ENCODE measurements around the gene GCKR. TPM values are rescaled to one million over a fixed set of nuclear protein-coding genes. Genes with fewer than 3 reads are reported as not detected.
"Not testable (repeated sequence)": the region's sequence is repeated elsewhere in the genome, so short reads cannot be mapped to it uniquely, and the experiment has no call there.

The GCKR gene
- total RNA-seq, 1 donor from 2014 or later, result 7.5 TPM

- no peak for DNase-seq (ENCODE audit: low read depth, low spot score)
Measured at GRCh38 chr2:27509326-27509725, 12.7 kb downstream of the GCKR start.

DNA sequence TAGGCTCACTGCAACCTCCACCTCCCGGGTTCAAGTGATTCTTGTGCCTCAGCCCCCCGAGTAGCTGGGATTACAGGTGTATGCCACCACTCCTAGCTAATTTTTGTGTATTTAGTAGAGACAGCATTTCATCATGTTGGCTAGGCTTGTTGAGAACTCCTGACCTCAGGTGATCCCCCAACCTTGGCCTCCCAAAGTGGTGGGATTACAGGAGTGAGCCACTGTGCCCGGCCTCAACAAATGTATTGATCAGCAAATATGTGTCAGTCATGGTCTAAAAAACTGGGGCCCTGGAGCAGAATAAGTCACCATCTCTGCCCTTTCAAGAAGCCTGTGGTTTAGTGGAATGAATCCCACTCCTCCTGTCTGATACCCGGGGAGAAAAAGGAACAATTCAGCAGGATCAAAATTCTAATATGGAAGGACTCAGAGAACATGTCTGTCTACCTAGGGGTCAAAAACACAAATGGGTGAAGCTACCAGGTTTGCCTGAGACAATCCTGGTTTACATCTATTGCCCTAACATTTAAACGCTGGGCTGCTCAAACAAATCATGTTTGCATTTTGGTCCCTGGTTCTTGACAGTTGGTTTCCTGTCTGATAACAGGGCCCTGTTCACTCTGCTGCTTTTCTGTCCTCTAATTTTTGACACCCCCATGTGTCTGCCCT, 21.6 kb downstream of the GCKR start:
- DNase-seq (ENCODE audit: low read depth, low spot score), result no peak

- DNase-seq (ENCODE audit: low read depth, low spot score), result no peak
Measured at GRCh38 chr2:27518782-27519113, 22.1 kb downstream of the GCKR start.

DNA sequence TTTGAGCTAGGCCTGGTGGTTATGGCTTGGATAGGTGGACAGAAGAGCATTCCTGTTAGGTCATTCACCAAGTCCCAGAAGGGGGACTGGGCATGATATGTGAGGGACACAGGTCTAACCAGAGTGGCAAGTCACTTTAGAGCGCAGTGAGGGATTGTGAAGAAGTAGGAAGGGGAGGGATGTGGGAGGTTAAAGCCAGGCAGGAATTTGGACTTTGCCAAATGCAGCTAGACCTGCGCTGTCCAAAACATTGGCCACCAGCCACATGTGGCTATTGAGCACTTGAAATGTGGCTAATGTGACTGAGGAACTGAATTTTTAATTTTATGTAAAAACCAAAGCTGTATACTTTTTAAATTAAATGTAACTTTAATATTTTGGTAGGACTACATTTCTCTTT, 23.7 kb downstream of the GCKR start:
- no peak for DNase-seq (ENCODE audit: low read depth, low spot score)

- DNase-seq (ENCODE audit: low read depth, low spot score), result no peak
Measured at GRCh38 chr2:27522400-27522945, 25.8 kb downstream of the GCKR start.

DNA sequence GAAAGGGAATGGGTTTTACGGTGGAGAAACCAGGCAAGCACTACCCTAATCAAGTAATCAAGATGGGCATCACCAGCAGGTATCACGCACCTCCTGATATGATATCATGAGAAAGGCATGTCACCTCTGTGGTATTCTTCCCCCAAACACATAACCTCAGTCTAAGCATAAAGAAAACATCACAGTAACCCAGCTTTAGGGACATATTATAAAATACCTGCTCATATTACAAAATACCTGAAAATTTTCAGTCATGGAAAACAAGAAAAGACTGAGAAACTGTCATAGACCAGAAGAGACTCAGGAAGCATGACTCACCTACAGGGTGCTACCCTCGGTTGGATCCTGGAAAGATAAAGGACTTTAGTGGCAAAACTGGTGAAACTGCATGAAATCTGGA, 30.5 kb downstream of the GCKR start:
- no peak for DNase-seq (ENCODE audit: low read depth, low spot score)

GRCh38 chr2:27531983-27532382, 35.3 kb downstream of the GCKR start:
- DNase-seq (ENCODE audit: low read depth, low spot score), result no peak

DNA sequence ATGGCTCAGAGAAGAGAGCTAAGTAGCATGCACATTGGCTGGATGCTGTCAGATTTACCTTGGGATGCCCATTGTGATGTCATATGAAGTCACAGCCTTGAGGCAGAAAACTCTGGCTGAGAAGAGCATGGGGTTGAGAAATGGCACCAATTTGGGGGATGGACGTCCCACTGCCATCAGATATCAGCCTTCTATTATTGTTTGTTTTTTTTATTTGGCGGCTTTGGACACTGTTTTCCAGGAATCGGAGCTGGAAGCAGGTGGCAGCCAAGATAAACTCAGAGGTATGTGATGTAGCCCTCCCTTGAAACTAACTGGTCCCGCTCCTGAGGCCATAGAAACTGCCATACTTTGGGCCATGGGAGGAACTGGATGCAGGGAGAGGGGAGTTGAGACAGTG, 40.6 kb downstream of the GCKR start:
- no peak for DNase-seq (ENCODE audit: low read depth, low spot score)

GRCh38 chr2:27538839-27539450, 42.3 kb downstream of the GCKR start:
- DNase-seq (ENCODE audit: low read depth, low spot score), result not testable (repeated sequence)

GRCh38 chr2:27539649-27540048, 43.0 kb downstream of the GCKR start:
- DNase-seq (ENCODE audit: low read depth, low spot score), result not testable (repeated sequence)

DNA sequence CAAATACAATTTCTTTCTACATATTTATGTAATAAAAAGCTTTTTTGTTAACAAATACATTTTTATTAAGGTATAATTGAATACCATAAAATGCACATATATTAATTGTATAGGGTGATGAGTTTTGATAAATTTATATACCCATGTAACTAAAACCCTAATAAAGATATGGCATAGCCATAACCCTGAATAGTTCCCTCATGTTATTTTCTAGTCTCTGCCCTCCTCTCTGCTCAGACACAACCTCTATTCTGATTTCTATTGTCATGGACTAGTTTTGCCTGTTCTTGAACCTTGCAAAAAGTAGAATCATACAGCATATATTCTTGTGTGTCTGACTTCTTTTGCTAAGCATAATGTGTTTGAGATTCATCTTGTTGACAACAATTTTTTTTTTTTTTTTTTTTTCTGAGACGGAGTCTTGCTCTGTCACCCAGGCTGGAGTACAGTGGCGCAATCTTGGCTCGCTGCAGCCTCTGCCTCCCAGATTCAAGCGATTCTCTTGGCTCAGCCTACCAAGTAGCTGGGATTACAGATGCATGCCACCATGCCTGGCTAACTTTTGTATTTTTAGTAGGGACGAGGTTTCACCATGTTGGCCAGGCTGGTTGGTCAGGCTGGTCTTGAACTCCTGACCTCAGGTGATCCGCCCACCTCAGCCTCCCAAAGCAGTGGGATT, 47.6 kb downstream of the GCKR start:
- no peak for DNase-seq (ENCODE audit: low read depth, low spot score)

GRCh38 chr2:27545348-27546141, 48.9 kb downstream of the GCKR start:
- no peak for DNase-seq (ENCODE audit: low read depth, low spot score)

GRCh38 chr2:27549303-27549702, 52.7 kb downstream of the GCKR start:
- DNase-seq (ENCODE audit: low read depth, low spot score), result no peak

DNA sequence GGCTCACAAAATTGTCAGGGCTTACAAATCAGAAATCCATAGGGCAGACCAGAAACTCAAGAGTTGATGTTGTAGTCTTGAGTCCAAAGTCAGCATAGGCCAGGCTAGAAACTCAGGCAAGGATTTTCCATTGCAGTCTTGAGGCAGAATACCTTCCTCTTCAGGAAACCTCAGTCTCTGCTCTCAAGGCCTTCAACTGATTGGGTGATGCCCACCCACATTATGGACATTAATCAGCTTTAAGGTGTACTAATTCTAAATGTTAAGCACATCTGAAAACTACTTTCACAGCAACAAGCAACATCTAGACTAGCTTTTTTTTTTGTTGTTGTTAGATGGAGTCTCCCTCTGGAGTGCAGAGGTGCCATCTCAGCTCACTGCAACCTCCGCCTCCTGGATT, 54.9 kb downstream of the GCKR start:
- no peak for DNase-seq (ENCODE audit: low read depth, low spot score)

- DNase-seq (ENCODE audit: low read depth, low spot score), result no peak
Measured at GRCh38 chr2:27552941-27553340, 56.3 kb downstream of the GCKR start.

DNA sequence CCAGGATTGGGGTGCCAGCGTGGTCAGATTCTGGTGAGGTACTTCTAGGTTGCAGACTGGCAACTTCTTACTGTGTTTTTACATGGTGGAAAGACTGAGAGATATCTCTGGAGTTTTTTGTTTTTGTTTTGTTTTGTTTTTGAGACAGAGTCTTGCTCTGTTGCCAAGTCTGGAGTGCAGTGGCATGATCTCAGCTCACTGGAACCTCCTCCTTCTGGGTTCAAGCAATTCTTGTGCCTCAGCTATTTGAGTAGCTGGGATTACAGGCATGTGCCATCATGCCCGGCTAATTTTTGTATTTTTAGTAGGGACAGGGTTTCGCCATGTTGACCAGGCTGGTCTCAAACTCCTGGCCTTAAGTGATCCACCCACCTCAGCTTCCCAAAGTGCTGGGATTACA, 57.8 kb downstream of the GCKR start:
- not testable (repeated sequence) for DNase-seq (ENCODE audit: low read depth, low spot score)

- DNase-seq (ENCODE audit: low read depth, low spot score), result no peak
Measured at GRCh38 chr2:27559228-27559627, 62.6 kb downstream of the GCKR start.

- DNase-seq (ENCODE audit: low read depth, low spot score), result no peak
Measured at GRCh38 chr2:27561060-27561459, 64.4 kb downstream of the GCKR start.

DNA sequence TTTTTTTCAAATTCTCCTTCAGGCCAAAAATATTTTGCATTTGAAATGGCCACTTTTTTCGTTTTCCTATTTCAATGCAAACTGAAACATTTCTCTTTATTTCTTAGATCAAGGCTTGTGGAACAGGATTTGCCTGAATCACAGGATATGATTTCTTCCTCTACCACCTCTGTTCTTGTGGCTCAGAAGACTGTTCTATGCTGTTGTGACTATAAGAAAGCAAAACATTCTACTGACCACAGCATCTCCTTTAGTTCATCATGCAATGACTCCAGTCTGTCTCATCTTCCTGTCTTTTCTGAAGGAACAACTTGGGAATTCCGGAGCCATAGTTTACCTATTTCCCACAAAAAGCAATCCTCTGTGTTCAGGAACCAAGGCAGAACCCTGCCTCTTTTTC, 70.0 kb downstream of the GCKR start:
- peak; percentile 65 for DNase-seq (ENCODE audit: low read depth, low spot score)

DNA sequence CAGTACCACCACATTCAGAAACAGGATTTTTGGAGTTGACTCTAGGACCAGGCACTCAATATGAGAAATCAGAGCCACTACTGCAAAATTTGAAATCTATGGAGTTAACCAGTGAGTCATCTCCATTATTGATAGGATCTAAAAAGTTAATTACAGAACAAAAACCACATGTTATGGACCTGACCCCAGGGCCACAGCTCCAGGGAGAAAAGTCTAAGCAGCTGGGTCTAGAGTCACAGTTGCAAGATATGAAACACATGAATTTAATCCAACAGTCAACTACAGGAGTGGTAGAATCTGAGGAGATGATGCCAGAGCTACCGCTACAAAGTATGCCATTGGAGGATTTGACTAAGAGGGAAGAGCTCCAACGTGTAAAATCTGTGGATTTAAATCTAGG, 72.8 kb downstream of the GCKR start:
- no peak for DNase-seq (ENCODE audit: low read depth, low spot score)

DNA sequence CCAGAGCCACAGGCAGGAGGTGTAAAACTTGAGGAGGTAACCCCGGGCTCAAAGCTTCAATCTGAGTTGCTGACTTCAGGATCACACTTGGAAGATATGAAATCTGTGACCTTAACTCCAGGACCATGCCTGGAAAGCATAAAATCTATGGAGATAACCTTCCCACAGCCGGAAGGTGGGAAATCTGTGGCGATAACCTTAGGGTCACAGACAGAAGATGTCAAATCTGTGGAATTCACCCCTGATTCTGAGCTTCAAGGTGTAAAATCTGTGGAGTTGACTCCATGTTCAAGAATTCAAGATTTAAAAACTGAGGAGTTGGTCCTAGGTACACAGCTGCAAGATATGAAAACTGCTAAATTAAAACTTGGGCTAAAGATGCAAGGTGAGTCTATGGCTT, 74.6 kb downstream of the GCKR start:
- DNase-seq (ENCODE audit: low read depth, low spot score), result no peak

- DNase-seq (ENCODE audit: low read depth, low spot score), result no peak
Measured at GRCh38 chr2:27571681-27572080, 75.0 kb downstream of the GCKR start.

Data from pulmonary artery endothelial cell (primary cell).